HepG2 (cell line): Measurements from ENCODE around the gene RANBP3.

ENCODE experiments used
- BHLHE40 ChIP-seq: IDR thresholded peaks from 2 replicates; pipeline ENCODE4 v1.6.1; 2011; ENCODE audit warnings: low read length, improper control_type of control experiment
- CTCF ChIP-seq: sonication (generic); formaldehyde crosslinking; IDR thresholded peaks from 2 replicates; pipeline ENCODE4 v1.5.0; 2020; ENCODE audit warnings: mild to moderate bottlenecking, missing genetic modification reagents, moderate library complexity
- FOSL1 ChIP-seq: sonication (generic); formaldehyde crosslinking; IDR thresholded peaks from 2 replicates; pipeline ENCODE4 v1.9.0; 2021; ENCODE audit warnings: missing genetic modification reagents, borderline replicate concordance
- FOXJ3 ChIP-seq: sonication (generic); formaldehyde crosslinking; IDR thresholded peaks from 2 replicates; pipeline ENCODE4 v1.4.0; 2020; ENCODE audit warnings: missing genetic modification reagents, mild to moderate bottlenecking, borderline replicate concordance
- GPBP1L1 ChIP-seq: sonication (generic); formaldehyde crosslinking; IDR thresholded peaks from 2 replicates; pipeline ENCODE4 v1.5.0; 2020; ENCODE audit warnings: mild to moderate bottlenecking, missing genetic modification reagents
- JUND ChIP-seq: sonication (generic); formaldehyde crosslinking; IDR thresholded peaks from 2 replicates; pipeline ENCODE4 v1.8.0; 2022; ENCODE audit warnings: mild to moderate bottlenecking, missing genetic modification reagents
- NCOA2 ChIP-seq: sonication (generic); formaldehyde crosslinking; IDR thresholded peaks from 2 replicates; pipeline ENCODE4 v1.8.0; 2022; ENCODE audit warnings: inconsistent platforms
- NONO ChIP-seq, 2 experiments: fragments of 450-650 bp in 1 of 2; sonication (generic) in 1 of 2; formaldehyde crosslinking in 1 of 2; IDR thresholded peaks in 1 of 2; conservative IDR thresholded peaks in 1 of 2; 2 replicates each; pipeline versions ENCODE4 v1.6.1 to v1.8.0; 2017 to 2022; ENCODE audit warnings: mild to moderate bottlenecking in 1 of 2, missing genetic modification reagents in 1 of 2, moderate library complexity in 1 of 2
- PCBP2 ChIP-seq: fragments of 200-400 bp; formaldehyde crosslinking; optimal IDR thresholded peaks from 2 replicates; pipeline ENCODE3; 2018; ENCODE audit warnings: low read length, low read depth; ENCODE audit not compliant: poor library complexity, severe bottlenecking
- SMC3 ChIP-seq: IDR thresholded peaks from 2 replicates; pipeline ENCODE4 v1.6.1; 2011; ENCODE audit warnings: low read length, improper control_type of control experiment
- TFE3 ChIP-seq: IDR thresholded peaks from 2 replicates; pipeline ENCODE4 v1.6.1; 2016
- ZBTB1 ChIP-seq: sonication (generic); formaldehyde crosslinking; IDR thresholded peaks from 2 replicates; pipeline ENCODE4 v1.4.0; 2020; ENCODE audit warnings: missing genetic modification reagents, borderline replicate concordance
- ZBTB7A ChIP-seq: sonication (generic); formaldehyde crosslinking; IDR thresholded peaks from 2 replicates; pipeline ENCODE4 v1.8.0; 2022; ENCODE audit warnings: mild to moderate bottlenecking, missing genetic modification reagents
- ZNF768 ChIP-seq: sonication (generic); formaldehyde crosslinking; IDR thresholded peaks from 2 replicates; pipeline ENCODE4 v1.4.0; 2020; ENCODE audit warnings: missing genetic modification reagents

GRCh38 chr19:6026390-6027227, 48.7 kb upstream of the RANBP3 start:
- TF ChIP-seq ZBTB7A (CRISPR knock-in tag), result no peak
- TF ChIP-seq CTCF (CRISPR knock-in tag), result no peak
- no peak for TF ChIP-seq FOSL1
- TF ChIP-seq GPBP1L1 (CRISPR knock-in tag), result no peak
- TF ChIP-seq FOXJ3, result no peak
- no peak for TF ChIP-seq JUND (CRISPR knock-in tag)
- no peak for TF ChIP-seq BHLHE40
- TF ChIP-seq ZBTB1, result no peak
- TF ChIP-seq ZNF768 (CRISPR knock-in tag), result no peak
- TF ChIP-seq PCBP2, result no peak
- TF ChIP-seq NCOA2 (CRISPR knock-in tag), result no peak
- no peak for TF ChIP-seq NONO (IDR thresholded peaks at IDR 0.05)
- no peak for TF ChIP-seq NONO (CRISPR knock-in tag; conservative IDR thresholded peaks at IDR 0.05)
- no peak for TF ChIP-seq TFE3 (CRISPR knock-in tag)
- no peak for TF ChIP-seq SMC3
